Stimulated activated CD4-positive, alpha-beta T cell treated with anti-CD3 and anti-CD28 coated beads, TNF-alpha, amount 100 ng/mL, for 4 hours (primary cell): Measurements from ENCODE around the gene TMEM178A.
"Not testable (repeated sequence)": the region's sequence is repeated elsewhere in the genome, so short reads cannot be mapped to it uniquely, and the experiment has no call there.

Experiments used
- DNase-seq, 3 experiments: peaks; one replicate each; pipeline ENCODE4 v3.0.0-alpha.2; 2020; ENCODE audit warnings: low read depth in 3 of 3

TMEM178A gene

GRCh38 chr2:39647104-39647765 lies 18.5 kb upstream of the TMEM178A start:
- no peak for DNase-seq

GRCh38 chr2:39648580-39648979 lies 17.1 kb upstream of the TMEM178A start:
- no peak for DNase-seq

- DNase-seq: no peak
These were observed 16.2 kb upstream of the TMEM178A start for GRCh38 chr2:39649511-39649910.

GRCh38 chr2:39650468-39650867 lies 15.2 kb upstream of the TMEM178A start:
- no peak for DNase-seq

GRCh38 chr2:39656215-39656614 lies 9.5 kb upstream of the TMEM178A start:
- DNase-seq: not testable (repeated sequence)

GRCh38 chr2:39657287-39657937 lies 8.3 kb upstream of the TMEM178A start:
- DNase-seq: no peak

- no peak for DNase-seq
These were observed 7.3 kb upstream of the TMEM178A start for GRCh38 chr2:39658371-39658770.

GRCh38 chr2:39659765-39660611 lies 5.7 kb upstream of the TMEM178A start:
- DNase-seq: no peak

- DNase-seq: no peak
These were observed 5.0 kb upstream of the TMEM178A start for GRCh38 chr2:39660612-39661236.

GRCh38 chr2:39661826-39662225 lies 3.9 kb upstream of the TMEM178A start:
- no peak for DNase-seq

- no peak for DNase-seq
These were observed 2.4 kb upstream of the TMEM178A start for GRCh38 chr2:39663187-39663930.

- no peak for DNase-seq
These were observed 1.4 kb upstream of the TMEM178A start for GRCh38 chr2:39664232-39664887.

GRCh38 chr2:39664888-39665591 lies 677 bp upstream of the TMEM178A start:
- no peak for DNase-seq

GRCh38 chr2:39666491-39667101 lies 879 bp downstream of the TMEM178A start:
- DNase-seq: no peak

GRCh38 chr2:39667104-39667885 lies 1.6 kb downstream of the TMEM178A start:
- DNase-seq: no peak

GRCh38 chr2:39667886-39668276 lies 2.2 kb downstream of the TMEM178A start:
- DNase-seq: no peak

- DNase-seq: no peak
These were observed 2.9 kb downstream of the TMEM178A start for GRCh38 chr2:39668576-39669080.

- no peak for DNase-seq
These were observed 5.9 kb downstream of the TMEM178A start for GRCh38 chr2:39671604-39672003.

GRCh38 chr2:39673018-39673417 lies 7.3 kb downstream of the TMEM178A start:
- no peak for DNase-seq
